ENCODE data around the gene NXT1. TPM values are rescaled to one million over a fixed set of nuclear protein-coding genes. Genes with fewer than 3 reads are reported as not detected.

Gene NXT1
- total and polyA plus RNA-seq, 12 donors: 9.2 to 43.8 (median 17.2) TPM

GRCh38 chr20:23358563-23358906 is 7.9 kb downstream of the NXT1 start:
- 20 to 24% (median 21%) methylated on average over 6 of the region's 6 CpGs for WGBS, 4 donors
- Histone ChIP-seq H3K36me3 (replicated peaks in 1 of 2) (peaks cover 0 to 10% of the 10 kb centered on the region in 2 donors), H3K4me1 (replicated peaks in 1 of 2) (peaks cover 16 to 20% of the 10 kb centered on the region in 2 donors), H3K27ac (peak overlapping the region in 4 of 5 donors; percentile 11 to 98 (median 93)), H3K27me3 (no peaks in the 10 kb centered on the region), H3K9me3 (replicated peaks in 1 of 3) (no peaks in the 10 kb centered on the region), H3K4me3 (peak overlapping the region in 1 of 4 donors; percentile 66)
- no peak for DNase-seq
- intact Hi-C loops (cut with DNase I): loop anchor here in 1 of 2 donors (10.0 kb wide), 1 partner anchor 276 kb away; the partner anchor contains the start of gene CST3
- TF ChIP-seq POLR2A (IDR thresholded peaks at IDR 0.05) (no peak), CTCF (IDR thresholded peaks at IDR 0.05) (no peak)

- 55 to 74% (median 65%) methylated on average over 6 to 7 of the region's 7 CpGs for WGBS, 4 donors
- peaks cover 0 to 6% of the 10 kb centered on the region in 2 donors for H3K36me3 ChIP-seq (replicated peaks in 1 of 2)
- H3K27ac ChIP-seq: peak overlapping the region in 4 of 5 donors; percentile 11 to 98 (median 93)
- peak overlapping the region in 1 of 4 donors; percentile 66 for H3K4me3 ChIP-seq
- TF ChIP-seq POLR2A (IDR thresholded peaks at IDR 0.05) (no peak), CTCF (IDR thresholded peaks at IDR 0.05) (no peak)
- intact Hi-C loops (cut with DNase I): loop anchor here in 1 of 2 donors (10.0 kb wide), 1 partner anchor 276 kb away; the partner anchor contains the start of gene CST3
- H3K27me3 ChIP-seq: no peaks in the 10 kb centered on the region
- peaks cover 17 to 25% of the 10 kb centered on the region in 2 donors for H3K4me1 ChIP-seq (replicated peaks in 1 of 2)
- DNase-seq: no peak
- no peaks in the 10 kb centered on the region for H3K9me3 ChIP-seq (replicated peaks in 1 of 3)
Observed at GRCh38 chr20:23358923-23359593, 8.5 kb downstream of the NXT1 start.

- no peaks in the 10 kb centered on the region for H3K27me3 ChIP-seq
- intact Hi-C loops (cut with DNase I): loop anchor here (5.0 to 10.0 kb wide), 2 partner anchors 57 to 64 kb away; partner anchors contain the start of gene NAPB (in 1 of the 2)
Observed at GRCh38 chr20:23360531-23360930, 9.9 kb downstream of the NXT1 start.

More at GRCh38 chr20:23360531-23360930, 9.9 kb downstream of the NXT1 start:
- DNase-seq: no peak
- Histone ChIP-seq H3K9me3 (replicated peaks in 1 of 3) (no peaks in the 10 kb centered on the region), H3K4me1 (replicated peaks in 1 of 2) (peaks cover 17 to 36% of the 10 kb centered on the region in 2 donors), H3K36me3 (replicated peaks in 1 of 2) (peaks cover 0 to 10% of the 10 kb centered on the region in 2 donors), H3K27ac (peak overlapping the region; percentile 98 to 100 (median 100)), H3K4me3 (no peak overlapping the region)
- TF ChIP-seq POLR2A (IDR thresholded peaks at IDR 0.05) (no peak), CTCF (IDR thresholded peaks at IDR 0.05) (no peak)
- WGBS, 4 donors: 30 to 48% (median 39%) methylated on average over 1 of the region's 1 CpG
